GM21825 (cell line): Measurements from ENCODE around the gene SBNO1.
"Not testable (repeated sequence)": the region's sequence is repeated elsewhere in the genome, so short reads cannot be mapped to it uniquely, and the experiment has no call there.

Experiments
- ATAC-seq: cut with Tn5 transposase; IDR thresholded peaks from one replicate; pipeline ENCODE4 v1.9.1; 2021; ENCODE audit warnings: mild to moderate bottlenecking, moderate library complexity; ENCODE audit not compliant: unreplicated experiment

The SBNO1 gene

GRCh38 chr12:123389560-123390351 is 25.1 kb upstream of the SBNO1 start:
- peak; percentile 15 for ATAC-seq

- peak; percentile 2 for ATAC-seq
Measured at GRCh38 chr12:123388951-123389559, 24.4 kb upstream of the SBNO1 start.

- ATAC-seq, result peak; percentile 30
Measured at GRCh38 chr12:123388177-123388950, 23.7 kb upstream of the SBNO1 start.

- no peak for ATAC-seq
Measured at GRCh38 chr12:123387508-123388176, 23.0 kb upstream of the SBNO1 start.

- ATAC-seq, result not testable (repeated sequence)
Measured at GRCh38 chr12:123385536-123385935, 20.9 kb upstream of the SBNO1 start.

GRCh38 chr12:123384994-123385376 is 20.3 kb upstream of the SBNO1 start:
- no peak for ATAC-seq

- no peak for ATAC-seq
Measured at GRCh38 chr12:123384318-123384993, 19.8 kb upstream of the SBNO1 start.

- ATAC-seq, result no peak
Measured at GRCh38 chr12:123382684-123383083, 18.0 kb upstream of the SBNO1 start.

- no peak for ATAC-seq
Measured at GRCh38 chr12:123379391-123379790, 14.7 kb upstream of the SBNO1 start.

- ATAC-seq, result not testable (repeated sequence)
Measured at GRCh38 chr12:123372415-123372814, 7.8 kb upstream of the SBNO1 start.

- ATAC-seq, result not testable (repeated sequence)
Measured at GRCh38 chr12:123371667-123372368, 7.2 kb upstream of the SBNO1 start.

GRCh38 chr12:123369229-123369628 is 4.6 kb upstream of the SBNO1 start:
- no peak for ATAC-seq

- not testable (repeated sequence) for ATAC-seq
Measured at GRCh38 chr12:123368431-123368830, 3.8 kb upstream of the SBNO1 start.

GRCh38 chr12:123367511-123367910 is 2.9 kb upstream of the SBNO1 start:
- no peak for ATAC-seq

GRCh38 chr12:123365025-123365917 is 624 bp upstream of the SBNO1 start:
- ATAC-seq, result peak; percentile 62

- peak; percentile 15 for ATAC-seq
Measured at GRCh38 chr12:123363740-123364531, 711 bp downstream of the SBNO1 start.

GRCh38 chr12:123363390-123363739 is 1.3 kb downstream of the SBNO1 start:
- no peak for ATAC-seq

GRCh38 chr12:123358035-123358434 is 6.6 kb downstream of the SBNO1 start:
- no peak for ATAC-seq
